OCI-LY3 (cell line): ENCODE measurements around the gene MAB21L1.

Source experiments
- H2AFZ ChIP-seq: fragments of 200-600, 300-600 bp; shearing (Covaris generic); 2 replicates; pipeline ENCODE4 v1.6.0; 2014; ENCODE audit warnings: antibody characterized with exemption, low read depth, low read length
- H3K27ac ChIP-seq: fragments of 200-600, 300-600 bp; sonication (generic); 2 replicates; pipeline ENCODE4 v1.5.1; 2014; ENCODE audit warnings: mild to moderate bottlenecking, low read length, moderate library complexity, mixed read lengths
- H3K27me3 ChIP-seq: fragments of 200-600, 300-600 bp; sonication (generic); 2 replicates; pipeline ENCODE4 v1.6.1; 2014; ENCODE audit warnings: low read depth, low read length, mixed read lengths
- H3K36me3 ChIP-seq: fragments of 200-600, 300-600 bp; sonication (generic); replicated peaks from 2 replicates; pipeline ENCODE3; 2014; ENCODE audit warnings: low read depth, low read length, mixed read lengths
- H3K4me1 ChIP-seq: fragments of 300-600, 200-600 bp; sonication (generic); 2 replicates; pipeline ENCODE4 v1.6.1; 2014; ENCODE audit warnings: low read length, mixed read lengths
- H3K4me2 ChIP-seq: fragments of 200-600, 300-600 bp; sonication (generic); 2 replicates; pipeline ENCODE4 v1.6.1; 2014; ENCODE audit warnings: low read length, mixed read lengths
- H3K4me3 ChIP-seq: fragments of 300-600, 200-600 bp; sonication (generic); 2 replicates; pipeline ENCODE4 v1.5.1; 2014; ENCODE audit warnings: antibody characterized with exemption, mild to moderate bottlenecking, low read length, moderate library complexity
- H3K79me2 ChIP-seq: fragments of 300-600, 200-600 bp; shearing (Covaris generic); 2 replicates; pipeline ENCODE4 v1.6.1; 2014; ENCODE audit warnings: mild to moderate bottlenecking, low read length, mixed read lengths
- H3K9ac ChIP-seq: fragments of 300-600, 200-600 bp; shearing (Covaris generic); 2 replicates; pipeline ENCODE4 v1.6.0; 2014; ENCODE audit warnings: mild to moderate bottlenecking, low read length, moderate library complexity
- H3K9me3 ChIP-seq: fragments of 200-600, 300-600 bp; shearing (Covaris generic); 2 replicates; pipeline ENCODE4 v1.6.1; 2014; ENCODE audit warnings: low read length, mixed read lengths; ENCODE audit not compliant: insufficient read depth
- H4K20me1 ChIP-seq: fragments of 200-600, 300-600 bp; sonication (generic); 2 replicates; pipeline ENCODE4 v1.6.1; 2016; ENCODE audit warnings: low read length, mixed read lengths; ENCODE audit not compliant: insufficient read depth
- EZH2phosphoT487 ChIP-seq: fragments of 200-600 bp; shearing (Covaris generic); IDR thresholded peaks from 2 replicates; pipeline ENCODE4 v1.6.1; 2018; ENCODE audit warnings: antibody characterized with exemption, mixed run types, low read depth
- TF ChIP-seq, protein P1 (sequence below): fragments of 200-600, 300-600 bp; sonication (generic); IDR thresholded peaks from 2 replicates; pipeline ENCODE4 v1.5.1; 2014; ENCODE audit warnings: antibody characterized with exemption, low read length, low read depth

The MAB21L1 gene

DNA sequence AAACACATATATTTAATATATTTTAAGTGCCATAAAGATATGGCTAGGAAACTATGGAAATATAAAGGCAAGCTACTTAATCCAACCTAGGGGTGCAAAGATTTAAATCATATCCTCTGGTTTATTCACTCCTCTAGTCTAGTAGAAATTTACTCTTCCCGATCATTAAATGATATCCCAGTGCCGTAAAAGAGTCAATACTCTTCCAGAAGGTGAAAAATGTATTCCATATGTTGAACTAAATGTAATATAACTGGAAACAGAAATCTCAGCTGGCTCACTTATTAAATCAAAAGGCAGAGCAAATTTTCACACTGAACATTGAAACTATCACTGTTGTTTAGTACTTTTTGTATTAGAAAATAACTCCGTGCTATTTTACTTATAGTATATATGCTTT lies 11.1 kb downstream of the MAB21L1 start:
- TF ChIP-seq, protein P1, sequence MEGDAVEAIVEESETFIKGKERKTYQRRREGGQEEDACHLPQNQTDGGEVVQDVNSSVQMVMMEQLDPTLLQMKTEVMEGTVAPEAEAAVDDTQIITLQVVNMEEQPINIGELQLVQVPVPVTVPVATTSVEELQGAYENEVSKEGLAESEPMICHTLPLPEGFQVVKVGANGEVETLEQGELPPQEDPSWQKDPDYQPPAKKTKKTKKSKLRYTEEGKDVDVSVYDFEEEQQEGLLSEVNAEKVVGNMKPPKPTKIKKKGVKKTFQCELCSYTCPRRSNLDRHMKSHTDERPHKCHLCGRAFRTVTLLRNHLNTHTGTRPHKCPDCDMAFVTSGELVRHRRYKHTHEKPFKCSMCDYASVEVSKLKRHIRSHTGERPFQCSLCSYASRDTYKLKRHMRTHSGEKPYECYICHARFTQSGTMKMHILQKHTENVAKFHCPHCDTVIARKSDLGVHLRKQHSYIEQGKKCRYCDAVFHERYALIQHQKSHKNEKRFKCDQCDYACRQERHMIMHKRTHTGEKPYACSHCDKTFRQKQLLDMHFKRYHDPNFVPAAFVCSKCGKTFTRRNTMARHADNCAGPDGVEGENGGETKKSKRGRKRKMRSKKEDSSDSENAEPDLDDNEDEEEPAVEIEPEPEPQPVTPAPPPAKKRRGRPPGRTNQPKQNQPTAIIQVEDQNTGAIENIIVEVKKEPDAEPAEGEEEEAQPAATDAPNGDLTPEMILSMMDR: no peak
- TF ChIP-seq EZH2phosphoT487: no peak

DNA sequence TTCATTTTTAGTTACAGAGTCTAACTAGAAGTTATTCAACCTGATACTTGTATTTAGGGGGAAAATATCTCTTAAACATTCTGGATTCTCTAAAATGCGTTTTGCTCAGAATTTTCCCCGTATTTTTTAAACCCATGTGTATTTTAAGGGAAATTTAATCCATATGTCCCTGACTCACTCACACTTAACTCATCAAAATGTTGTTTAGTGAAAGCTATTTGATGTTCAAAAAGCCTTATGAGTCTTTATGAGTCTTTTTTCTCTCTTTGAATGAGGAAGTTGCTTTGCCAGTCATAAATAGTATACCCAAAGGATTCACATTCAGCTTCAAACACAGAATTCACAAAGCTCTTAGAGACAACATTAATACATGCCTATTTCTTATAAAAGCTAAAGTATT lies 16.4 kb downstream of the MAB21L1 start:
- H3K79me2 ChIP-seq: no peaks in the 10 kb centered on the region
- TF ChIP-seq, protein P1: no peak
- TF ChIP-seq EZH2phosphoT487: no peak
- H3K4me2 ChIP-seq: no peak overlapping the region
- H3K4me1 ChIP-seq: no peaks in the 10 kb centered on the region
- H3K9ac ChIP-seq: no peak overlapping the region
- no peaks in the 10 kb centered on the region for H3K27me3 ChIP-seq
- no peak overlapping the region for H2AFZ ChIP-seq
- H3K4me3 ChIP-seq: no peak overlapping the region
- no peaks in the 10 kb centered on the region for H3K9me3 ChIP-seq
- no peak overlapping the region for H3K27ac ChIP-seq
- no peaks in the 10 kb centered on the region for H4K20me1 ChIP-seq
- no peaks in the 10 kb centered on the region for H3K36me3 ChIP-seq

More for the DNA sequence above, 11.1 kb downstream of the MAB21L1 start:
- Histone ChIP-seq H3K27ac (no peak overlapping the region), H2AFZ (no peak overlapping the region), H3K27me3 (no peaks in the 10 kb centered on the region), H3K4me2 (no peak overlapping the region), H3K36me3 (no peaks in the 10 kb centered on the region), H3K79me2 (no peaks in the 10 kb centered on the region), H4K20me1 (no peaks in the 10 kb centered on the region), H3K9me3 (no peaks in the 10 kb centered on the region), H3K4me1 (no peaks in the 10 kb centered on the region), H3K9ac (no peak overlapping the region), H3K4me3 (no peak overlapping the region)

GRCh38 chr13:35457258-35457657 lies 19.2 kb downstream of the MAB21L1 start:
- Histone ChIP-seq H3K4me1 (no peaks in the 10 kb centered on the region), H2AFZ (no peak overlapping the region), H3K9me3 (no peaks in the 10 kb centered on the region), H3K27me3 (no peaks in the 10 kb centered on the region), H4K20me1 (no peaks in the 10 kb centered on the region), H3K36me3 (no peaks in the 10 kb centered on the region), H3K4me2 (no peak overlapping the region), H3K4me3 (no peak overlapping the region), H3K27ac (no peak overlapping the region), H3K9ac (no peak overlapping the region), H3K79me2 (no peaks in the 10 kb centered on the region)
- TF ChIP-seq EZH2phosphoT487: no peak
- TF ChIP-seq, protein P1: no peak

DNA sequence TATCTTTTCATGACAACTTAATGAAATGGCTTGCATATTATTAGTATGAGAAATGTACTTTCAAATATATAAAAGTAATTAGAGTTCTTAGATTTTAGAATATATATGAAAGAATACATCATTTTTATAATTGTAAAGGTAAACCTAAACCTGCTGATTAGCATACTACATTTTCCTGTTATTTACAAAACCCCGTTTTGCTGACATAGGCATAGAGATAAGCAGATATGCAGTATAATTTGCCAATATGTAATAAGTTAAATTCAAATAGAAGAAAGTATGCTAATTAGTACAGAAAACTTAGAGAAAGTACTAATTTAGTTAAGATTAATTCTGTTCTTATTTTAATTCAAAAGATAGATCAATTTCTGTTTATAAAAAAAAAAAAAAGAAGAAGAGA lies 21.5 kb downstream of the MAB21L1 start:
- no peaks in the 10 kb centered on the region for H3K27me3 ChIP-seq
- H3K79me2 ChIP-seq: no peaks in the 10 kb centered on the region
- no peak overlapping the region for H3K9ac ChIP-seq
- H3K4me3 ChIP-seq: no peak overlapping the region
- H2AFZ ChIP-seq: no peak overlapping the region
- H3K27ac ChIP-seq: no peak overlapping the region
- no peak overlapping the region for H3K4me2 ChIP-seq
- H3K4me1 ChIP-seq: no peaks in the 10 kb centered on the region
- no peaks in the 10 kb centered on the region for H3K36me3 ChIP-seq
- H4K20me1 ChIP-seq: no peaks in the 10 kb centered on the region
- H3K9me3 ChIP-seq: no peaks in the 10 kb centered on the region
- TF ChIP-seq EZH2phosphoT487: no peak
- TF ChIP-seq, protein P1: no peak
